ENCODE data around the gene RELB. TPM values are rescaled to one million over a fixed set of nuclear protein-coding genes. Genes with fewer than 3 reads are reported as not detected.

RELB gene
- polyA plus RNA-seq, 1 experiment = 9.9 TPM

DNA sequence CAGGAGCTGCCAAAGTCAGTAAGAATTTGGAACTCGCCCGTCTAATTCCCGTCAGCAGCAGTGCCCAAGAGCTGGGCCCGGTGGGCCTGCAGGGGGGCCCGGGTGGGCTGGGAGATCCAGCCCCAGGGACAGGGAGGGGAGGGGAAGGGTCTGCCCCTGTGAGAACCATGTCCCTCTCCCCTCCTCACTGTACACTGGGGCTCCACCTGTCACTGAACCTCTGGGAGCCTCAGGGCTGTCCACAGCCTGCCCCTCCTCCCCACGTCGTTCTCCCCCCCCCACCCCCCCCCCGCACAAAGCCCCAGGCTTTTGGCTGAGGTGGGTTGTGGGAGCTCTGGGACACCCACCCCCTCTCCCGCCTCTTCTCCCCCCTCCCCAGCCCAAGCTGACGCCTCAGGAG, 66.8 kb downstream of the RELB start:
- Histone ChIP-seq H3K27me3 (ENCODE audit: control insufficient read depth, insufficient read depth, low read length) (no peaks in the 10 kb centered on the region), H3K4me3 (ENCODE audit: low read depth, low read length) (no peak overlapping the region), H3K9me3 (ENCODE audit: control insufficient read depth, insufficient read depth, low read length) (no peaks in the 10 kb centered on the region; the same call in 1 of the 2 replicates), H3K27ac (ENCODE audit: low read depth, low read length) (no peak overlapping the region)
- POLR2A ChIA-PET = interaction anchor here (0.5 kb wide), 1 partner anchor 12 kb away, joined by 3 read pairs; no protein-coding TSS in a partner anchor
- CTCF ChIA-PET = interaction anchor here (1.1 kb wide), 1 partner anchor 8 kb away, joined by 9 read pairs; no protein-coding TSS in a partner anchor
- no peak for DNase-seq (ENCODE audit: low read depth, low spot score)
- TF ChIP-seq CTCF (IDR thresholded peaks at IDR 0.05; ENCODE audit: low read depth, low read length) = no peak

DNA sequence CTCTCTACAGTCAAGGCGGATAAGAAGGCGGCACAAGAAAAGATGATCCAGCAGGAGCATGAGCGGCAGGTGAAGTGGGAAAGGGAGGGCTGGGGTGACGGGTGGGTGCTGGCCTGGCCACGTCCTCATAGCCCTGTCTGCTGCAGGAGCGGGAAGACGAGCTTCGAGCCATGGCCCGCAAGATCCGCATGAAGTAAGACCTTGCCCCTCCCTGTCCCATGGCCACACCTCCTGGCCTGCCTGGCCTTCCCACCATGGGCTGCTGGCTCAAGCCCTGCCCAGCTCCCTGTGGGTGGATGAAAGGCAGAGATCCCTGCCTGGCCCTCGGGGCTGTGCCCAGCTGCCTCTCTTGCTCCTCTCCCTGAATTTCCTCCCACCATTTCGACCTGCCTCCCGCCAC, 67.8 kb downstream of the RELB start:
- H3K27me3 ChIP-seq (ENCODE audit: control insufficient read depth, insufficient read depth, low read length) = no peaks in the 10 kb centered on the region
- H3K27ac ChIP-seq (ENCODE audit: low read depth, low read length) = no peak overlapping the region
- POLR2A ChIA-PET = no interaction called here
- DNase-seq (ENCODE audit: low read depth, low spot score) = no peak
- H3K4me3 ChIP-seq (ENCODE audit: low read depth, low read length) = no peak overlapping the region
- no peaks in the 10 kb centered on the region; the same call in 1 of the 2 replicates for H3K9me3 ChIP-seq (ENCODE audit: control insufficient read depth, insufficient read depth, low read length)
- no peak for TF ChIP-seq CTCF (IDR thresholded peaks at IDR 0.05; ENCODE audit: low read depth, low read length)
- CTCF ChIA-PET = interaction anchor here (1.1 kb wide), 1 partner anchor 9 kb away, joined by 9 read pairs; no protein-coding TSS in a partner anchor

DNA sequence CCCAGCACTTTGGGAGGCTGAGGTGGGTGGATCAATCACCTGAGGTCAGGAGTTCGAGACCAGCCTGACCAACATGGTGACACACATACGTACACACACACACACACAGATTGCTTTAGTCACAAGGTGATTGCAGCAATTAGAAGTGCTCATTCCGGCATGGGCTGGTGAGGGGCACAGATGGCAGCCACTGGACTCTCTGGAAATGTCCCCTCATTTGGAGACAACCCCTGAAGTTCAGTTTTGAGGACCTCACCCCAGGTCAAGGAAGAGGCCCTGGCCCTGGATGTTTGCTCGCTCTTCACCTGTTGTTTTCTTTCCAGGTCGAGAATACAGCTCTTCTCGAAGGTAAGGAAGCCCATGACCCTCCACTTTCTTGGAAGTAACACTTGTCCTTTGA, 69.0 kb downstream of the RELB start:
- Histone ChIP-seq H3K4me3 (ENCODE audit: low read depth, low read length) (no peak overlapping the region), H3K9me3 (ENCODE audit: control insufficient read depth, insufficient read depth, low read length) (no peaks in the 10 kb centered on the region; the same call in 1 of the 2 replicates), H3K27ac (ENCODE audit: low read depth, low read length) (no peak overlapping the region), H3K27me3 (ENCODE audit: control insufficient read depth, insufficient read depth, low read length) (no peaks in the 10 kb centered on the region)
- ChIA-PET POLR2A (no interaction called here), CTCF (no interaction called here)
- TF ChIP-seq CTCF (IDR thresholded peaks at IDR 0.05; ENCODE audit: low read depth, low read length) = no peak
- no peak for DNase-seq (ENCODE audit: low read depth, low spot score)

GRCh38 chr19:45070861-45071544, 69.7 kb downstream of the RELB start:
- no peak for DNase-seq (ENCODE audit: low read depth, low spot score)
- CTCF ChIA-PET = no interaction called here
- POLR2A ChIA-PET = no interaction called here
- no peak overlapping the region for H3K27ac ChIP-seq (ENCODE audit: low read depth, low read length)
- no peaks in the 10 kb centered on the region for H3K27me3 ChIP-seq (ENCODE audit: control insufficient read depth, insufficient read depth, low read length)
- no peak for TF ChIP-seq CTCF (IDR thresholded peaks at IDR 0.05; ENCODE audit: low read depth, low read length)
- no peaks in the 10 kb centered on the region for H3K9me3 ChIP-seq (ENCODE audit: control insufficient read depth, insufficient read depth, low read length)
- H3K4me3 ChIP-seq (ENCODE audit: low read depth, low read length) = no peak overlapping the region

GRCh38 chr19:45071545-45071938, 70.3 kb downstream of the RELB start:
- POLR2A ChIA-PET = interaction anchor here (1.5 kb wide), 1 partner anchor 32 kb away, joined by 5 read pairs; the partner anchor contains the start of gene CLASRP
- CTCF ChIA-PET = no interaction called here
- no peak for TF ChIP-seq CTCF (IDR thresholded peaks at IDR 0.05; ENCODE audit: low read depth, low read length)
- Histone ChIP-seq H3K27me3 (ENCODE audit: control insufficient read depth, insufficient read depth, low read length) (no peaks in the 10 kb centered on the region), H3K27ac (ENCODE audit: low read depth, low read length) (no peak overlapping the region), H3K4me3 (ENCODE audit: low read depth, low read length) (no peak overlapping the region), H3K9me3 (ENCODE audit: control insufficient read depth, insufficient read depth, low read length) (no peaks in the 10 kb centered on the region)
- no peak for DNase-seq (ENCODE audit: low read depth, low spot score)

All from AG04450 (cell line).